Measurements from ENCODE around the gene ACTA1. TPM values are rescaled to one million over a fixed set of nuclear protein-coding genes. Genes with fewer than 3 reads are reported as not detected.

Gene ACTA1
- polyA plus RNA-seq, 1 donor (not counting 4 experiments of a cell fraction or from before 2014, with no cell fraction given), result 0.05 TPM

GRCh38 chr1:229388897-229389580 is 44.9 kb downstream of the ACTA1 start:
- no peaks in the 10 kb centered on the region for H3K9me3 ChIP-seq (ENCODE audit: control insufficient read depth, low read depth, low read length)
- H3K79me2 ChIP-seq (ENCODE audit: control insufficient read depth, insufficient read depth, low read length), result no peaks in the 10 kb centered on the region
- no peak for DNase-seq (ENCODE audit: low read depth, low spot score)
- H3K36me3 ChIP-seq (ENCODE audit: control insufficient read depth in 2 of 2, extremely low read depth in 1 of 2, insufficient read depth in 2 of 2, low read length in 2 of 2), result no peaks in the 10 kb centered on the region
- H3K9me1 ChIP-seq (ENCODE audit: control insufficient read depth, extremely low read depth, insufficient read depth, low read length), result no peaks in the 10 kb centered on the region
- no peak overlapping the region for H3K27ac ChIP-seq (ENCODE audit: control insufficient read depth, insufficient read depth, low read length)
- H4K20me1 ChIP-seq (ENCODE audit: control insufficient read depth, extremely low read depth, insufficient read depth, low read length), result no peaks in the 10 kb centered on the region
- H3K27me3 ChIP-seq (ENCODE audit: control insufficient read depth, extremely low read depth, insufficient read depth, low read length), result no peaks in the 10 kb centered on the region
- dilution Hi-C loops (cut with MboI; ENCODE audit: extremely low pct_ligation_motif_present, low sequenced_read_pairs), result no loop called here
- H3K4me2 ChIP-seq (ENCODE audit: control insufficient read depth, extremely low read depth, insufficient read depth, low read depth, low read length), result no peak overlapping the region
- no peak overlapping the region for H2AFZ ChIP-seq (ENCODE audit: control insufficient read depth, low read length)
- no peak overlapping the region for H3K9ac ChIP-seq (ENCODE audit: control insufficient read depth, extremely low read depth, insufficient read depth, low read length)
- no peaks in the 10 kb centered on the region for H3K4me1 ChIP-seq (ENCODE audit: control insufficient read depth, extremely low read depth, insufficient read depth, low read length)
- no peak for FAIRE-seq
- H3K4me3 ChIP-seq (ENCODE audit: control insufficient read depth in 2 of 3, extremely low read depth in 1 of 3, insufficient read depth in 2 of 3, low read depth in 1 of 3, low read length in 3 of 3), result no peak overlapping the region
- TF ChIP-seq EZH2 (IDR thresholded peaks at IDR 0.05; ENCODE audit: low read length), result no peak
- TF ChIP-seq, protein P1, sequence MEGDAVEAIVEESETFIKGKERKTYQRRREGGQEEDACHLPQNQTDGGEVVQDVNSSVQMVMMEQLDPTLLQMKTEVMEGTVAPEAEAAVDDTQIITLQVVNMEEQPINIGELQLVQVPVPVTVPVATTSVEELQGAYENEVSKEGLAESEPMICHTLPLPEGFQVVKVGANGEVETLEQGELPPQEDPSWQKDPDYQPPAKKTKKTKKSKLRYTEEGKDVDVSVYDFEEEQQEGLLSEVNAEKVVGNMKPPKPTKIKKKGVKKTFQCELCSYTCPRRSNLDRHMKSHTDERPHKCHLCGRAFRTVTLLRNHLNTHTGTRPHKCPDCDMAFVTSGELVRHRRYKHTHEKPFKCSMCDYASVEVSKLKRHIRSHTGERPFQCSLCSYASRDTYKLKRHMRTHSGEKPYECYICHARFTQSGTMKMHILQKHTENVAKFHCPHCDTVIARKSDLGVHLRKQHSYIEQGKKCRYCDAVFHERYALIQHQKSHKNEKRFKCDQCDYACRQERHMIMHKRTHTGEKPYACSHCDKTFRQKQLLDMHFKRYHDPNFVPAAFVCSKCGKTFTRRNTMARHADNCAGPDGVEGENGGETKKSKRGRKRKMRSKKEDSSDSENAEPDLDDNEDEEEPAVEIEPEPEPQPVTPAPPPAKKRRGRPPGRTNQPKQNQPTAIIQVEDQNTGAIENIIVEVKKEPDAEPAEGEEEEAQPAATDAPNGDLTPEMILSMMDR (optimal IDR thresholded peaks at IDR 0.05 in 1 of 3, IDR thresholded peaks at IDR 0.05 in 1 of 3, conservative IDR thresholded peaks at IDR 0.05 in 1 of 3; ENCODE audit: extremely low read depth in 1 of 3, insufficient read depth in 2 of 3, low read length in 3 of 3), result no peak

- Histone ChIP-seq H3K9me1 (ENCODE audit: control insufficient read depth, extremely low read depth, insufficient read depth, low read length) (no peaks in the 10 kb centered on the region), H3K9ac (ENCODE audit: control insufficient read depth, extremely low read depth, insufficient read depth, low read length) (no peak overlapping the region), H4K20me1 (ENCODE audit: control insufficient read depth, extremely low read depth, insufficient read depth, low read length) (no peaks in the 10 kb centered on the region), H2AFZ (ENCODE audit: control insufficient read depth, low read length) (no peak overlapping the region), H3K36me3 (ENCODE audit: control insufficient read depth in 2 of 2, extremely low read depth in 1 of 2, insufficient read depth in 2 of 2, low read length in 2 of 2) (no peaks in the 10 kb centered on the region), H3K4me2 (ENCODE audit: control insufficient read depth, extremely low read depth, insufficient read depth, low read depth, low read length) (no peak overlapping the region), H3K27ac (ENCODE audit: control insufficient read depth, insufficient read depth, low read length) (no peak overlapping the region), H3K79me2 (ENCODE audit: control insufficient read depth, insufficient read depth, low read length) (no peaks in the 10 kb centered on the region), H3K27me3 (ENCODE audit: control insufficient read depth, extremely low read depth, insufficient read depth, low read length) (no peaks in the 10 kb centered on the region), H3K9me3 (ENCODE audit: control insufficient read depth, low read depth, low read length) (no peaks in the 10 kb centered on the region), H3K4me3 (ENCODE audit: control insufficient read depth in 2 of 3, extremely low read depth in 1 of 3, insufficient read depth in 2 of 3, low read depth in 1 of 3, low read length in 3 of 3) (no peak overlapping the region), H3K4me1 (ENCODE audit: control insufficient read depth, extremely low read depth, insufficient read depth, low read length) (no peaks in the 10 kb centered on the region)
- DNase-seq (ENCODE audit: low read depth, low spot score) (no peak), FAIRE-seq (no peak)
- dilution Hi-C loops (cut with MboI; ENCODE audit: extremely low pct_ligation_motif_present, low sequenced_read_pairs), result no loop called here
- no peak for TF ChIP-seq EZH2 (IDR thresholded peaks at IDR 0.05; ENCODE audit: low read length)
Observed at GRCh38 chr1:229385853-229386456, 47.9 kb downstream of the ACTA1 start.
